PC-9 (cell line): ENCODE results near the gene SERPINE1. TPM values are rescaled to one million over a fixed set of nuclear protein-coding genes. Genes with fewer than 3 reads are reported as not detected.

ENCODE experiments used
- BruUV-seq: library from RNA; stranded (reverse); fragments of 400-500 nt; replicated peaks from 2 replicates; lab custom pipeline; 2021; lab: Mats Ljungman, UMichigan
- CTCF ChIA-PET: fragments of 300-600 bp; sonication (Branson Sonifier 250); formaldehyde crosslinking; loops from one replicate; lab custom pipeline; 2022; ENCODE audit warnings: antibody characterized with exemption; lab: Charles Lee
- POLR2A ChIA-PET: fragments of 300-600 bp; sonication (Branson Sonifier 250); formaldehyde crosslinking; loops from one replicate; lab custom pipeline; 2022; ENCODE audit warnings: antibody characterized with exemption; ENCODE audit not compliant: unreplicated experiment; lab: Charles Lee
- DNase-seq, 2 experiments: peaks; one replicate each; pipeline versions ENCODE4 v3.0.0 to v3.0.0-alpha.2; 2015 to 2022; ENCODE audit warnings: mixed read lengths in 1 of 2
- H2AFZ ChIP-seq: fragments of 200-600 bp; sonication (generic); 2 replicates; pipeline ENCODE4 v1.8.1; 2017; ENCODE audit warnings: antibody characterized with exemption
- H3F3A ChIP-seq: fragments of 200-600 bp; sonication (generic); 2 replicates; pipeline ENCODE4 v1.8.1; 2017; ENCODE audit warnings: antibody characterized with exemption, mild to moderate bottlenecking, low read depth; ENCODE audit not compliant: insufficient read depth
- H3K27ac ChIP-seq: fragments of 200-600 bp; sonication (generic); 2 replicates; pipeline ENCODE4 v1.6.1; 2016; ENCODE audit warnings: mixed run types
- H3K27me3 ChIP-seq: fragments of 200-600 bp; sonication (generic); 2 replicates; pipeline ENCODE4 v1.6.1; 2016; ENCODE audit warnings: low read depth, mixed run types; ENCODE audit not compliant: insufficient read depth
- H3K36me3 ChIP-seq: fragments of 200-600 bp; sonication (generic); 2 replicates; pipeline ENCODE4 v1.6.1; 2016; ENCODE audit warnings: low read depth, mixed run types
- H3K4me1 ChIP-seq: fragments of 200-600 bp; sonication (generic); replicated peaks from 2 replicates; pipeline ENCODE4 v1.6.1; 2016; ENCODE audit warnings: mixed run types; ENCODE audit not compliant: insufficient read depth
- H3K4me2 ChIP-seq: fragments of 200-600 bp; sonication (generic); 2 replicates; pipeline ENCODE4 v1.6.1; 2017; ENCODE audit warnings: mixed run types
- H3K4me3 ChIP-seq: fragments of 200-600 bp; sonication (generic); 2 replicates; pipeline ENCODE4 v1.6.1; 2016; ENCODE audit warnings: mixed run types
- H3K79me2 ChIP-seq: fragments of 200-600 bp; sonication (generic); 2 replicates; pipeline ENCODE4 v1.6.1; 2017; ENCODE audit warnings: low read depth, mixed run types
- H3K9me2 ChIP-seq: fragments of 200-600 bp; sonication (generic); 2 replicates; pipeline ENCODE4 v1.8.1; 2017; ENCODE audit warnings: mild to moderate bottlenecking; ENCODE audit not compliant: insufficient read depth
- H3K9me3 ChIP-seq: fragments of 200-600 bp; sonication (generic); 2 replicates; pipeline ENCODE4 v1.8.1; 2016; ENCODE audit warnings: low read depth; ENCODE audit not compliant: insufficient read depth
- H4K20me1 ChIP-seq: fragments of 200-600 bp; sonication (generic); 2 replicates; pipeline ENCODE4 v1.8.1; 2017; ENCODE audit not compliant: insufficient read depth
- EZH2 ChIP-seq: fragments of 200-600 bp; sonication (generic); IDR thresholded peaks from 2 replicates; pipeline ENCODE4 v1.8.0; 2017; ENCODE audit warnings: antibody characterized with exemption, low read depth
- intact Hi-C: fragments of 100-400 bp; cut with micrococcal nuclease; formaldehyde crosslinking; loops from one replicate; pipeline ENCODE4 v1.10.0; 2022; ENCODE audit not compliant: unreplicated experiment
- total RNA-seq: library from RNA; stranded (reverse); gene quantifications from 2 replicates; pipeline ENCODE4 v1.2.3, GENCODE V29; 2021
- TF ChIP-seq, protein P1 (sequence below): fragments of 200-600 bp; sonication (generic); conservative IDR thresholded peaks from 2 replicates; pipeline ENCODE4 v1.6.1; 2017; ENCODE audit warnings: mixed run types, antibody characterized with exemption, mild to moderate bottlenecking, moderate library complexity

The SERPINE1 gene
- total RNA-seq, 1 experiment from 2014 or later = 36.2 TPM

DNA sequence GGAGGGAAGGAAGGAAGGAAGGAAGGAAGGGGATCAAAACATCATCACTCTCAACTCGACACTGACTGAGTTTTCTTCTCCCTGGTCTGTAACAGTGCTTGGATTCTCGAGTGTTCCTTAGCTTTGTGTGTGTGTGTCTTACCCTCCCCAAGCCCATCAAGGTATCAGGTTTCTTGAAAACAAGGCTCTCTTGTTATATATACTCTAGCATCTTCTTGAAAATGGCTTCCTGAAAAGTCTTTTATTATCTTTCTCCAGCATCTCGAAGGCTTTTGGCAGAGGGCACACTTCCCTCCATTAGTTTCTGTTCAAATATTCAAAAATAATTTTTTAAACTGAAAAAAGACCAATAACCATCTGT is 13.4 kb downstream of the SERPINE1 start:
- Histone ChIP-seq H3K79me2 (no peaks in the 10 kb centered on the region), H3K4me3 (no peak overlapping the region), H4K20me1 (no peaks in the 10 kb centered on the region), H3K27me3 (no peaks in the 10 kb centered on the region), H3K4me1 (peaks cover 48% of the 10 kb centered on the region), H3K27ac (peak overlapping the region; percentile 91), H3K36me3 (no peaks in the 10 kb centered on the region), H3K9me2 (no peaks in the 10 kb centered on the region), H3K4me2 (peak overlapping the region; percentile 44), H2AFZ (no peak overlapping the region), H3K9me3 (no peaks in the 10 kb centered on the region), H3F3A (peaks cover 37% of the 10 kb centered on the region)
- ChIA-PET CTCF (interaction anchor here (0.8 to 1.6 kb wide), 2 partner anchors 14 to 143 kb away, joined by 4 to 12 read pairs; partner anchors contain the start of gene SERPINE1), POLR2A (interaction anchor here (0.5 to 0.6 kb wide), 2 partner anchors 14 to 80 kb away, joined by 4 to 5 read pairs; no protein-coding TSS in a partner anchor)
- intact Hi-C loops = no loop called here
- TF ChIP-seq EZH2 = no peak
- no TSS peak for BruUV-seq
- no peak for DNase-seq

DNA sequence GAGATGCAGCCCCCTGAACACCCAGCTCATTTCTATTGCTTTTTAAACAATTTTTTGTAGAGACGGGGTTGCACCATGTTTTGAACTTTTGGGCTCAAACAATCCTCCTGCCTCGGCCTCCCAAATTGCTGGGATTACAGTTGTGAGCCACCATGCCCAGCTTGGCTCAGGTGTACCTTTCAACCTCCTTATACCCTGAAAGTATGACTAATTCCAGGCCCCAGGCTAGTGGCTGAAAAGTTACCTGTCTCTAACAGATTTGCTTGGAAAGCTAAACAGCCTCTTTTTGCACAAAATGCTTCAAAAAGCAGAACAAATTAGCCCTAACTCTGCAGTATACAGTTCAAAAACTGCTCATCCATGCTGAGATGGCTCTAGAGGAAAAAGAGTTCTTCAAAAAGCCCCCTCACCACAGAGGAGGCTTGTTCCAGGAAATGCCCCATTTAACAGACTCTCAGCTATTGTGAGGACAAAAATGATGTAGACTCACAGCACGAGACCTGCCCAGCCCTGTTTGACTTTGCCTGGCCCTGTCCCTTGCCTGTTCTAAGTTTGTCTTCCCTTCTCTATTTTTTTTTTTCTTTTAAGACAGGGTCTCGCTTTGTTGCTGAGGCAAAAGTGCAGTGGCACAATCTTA is 14.0 kb downstream of the SERPINE1 start:
- Histone ChIP-seq H3K4me1 (peaks cover 48% of the 10 kb centered on the region), H3K9me2 (no peaks in the 10 kb centered on the region), H2AFZ (no peak overlapping the region), H3F3A (peaks cover 37% of the 10 kb centered on the region), H3K79me2 (no peaks in the 10 kb centered on the region), H3K27ac (peak overlapping the region; percentile 91), H3K4me3 (no peak overlapping the region), H3K36me3 (no peaks in the 10 kb centered on the region), H3K9me3 (no peaks in the 10 kb centered on the region), H4K20me1 (no peaks in the 10 kb centered on the region), H3K4me2 (peak overlapping the region; percentile 44), H3K27me3 (no peaks in the 10 kb centered on the region)
- CTCF ChIA-PET = interaction anchor here (0.6 to 1.6 kb wide), 4 partner anchors 15 to 341 kb away, joined by 3 to 12 read pairs (median 6); partner anchors contain the start of gene SERPINE1
- TF ChIP-seq EZH2 = no peak
- TF ChIP-seq, protein P1, sequence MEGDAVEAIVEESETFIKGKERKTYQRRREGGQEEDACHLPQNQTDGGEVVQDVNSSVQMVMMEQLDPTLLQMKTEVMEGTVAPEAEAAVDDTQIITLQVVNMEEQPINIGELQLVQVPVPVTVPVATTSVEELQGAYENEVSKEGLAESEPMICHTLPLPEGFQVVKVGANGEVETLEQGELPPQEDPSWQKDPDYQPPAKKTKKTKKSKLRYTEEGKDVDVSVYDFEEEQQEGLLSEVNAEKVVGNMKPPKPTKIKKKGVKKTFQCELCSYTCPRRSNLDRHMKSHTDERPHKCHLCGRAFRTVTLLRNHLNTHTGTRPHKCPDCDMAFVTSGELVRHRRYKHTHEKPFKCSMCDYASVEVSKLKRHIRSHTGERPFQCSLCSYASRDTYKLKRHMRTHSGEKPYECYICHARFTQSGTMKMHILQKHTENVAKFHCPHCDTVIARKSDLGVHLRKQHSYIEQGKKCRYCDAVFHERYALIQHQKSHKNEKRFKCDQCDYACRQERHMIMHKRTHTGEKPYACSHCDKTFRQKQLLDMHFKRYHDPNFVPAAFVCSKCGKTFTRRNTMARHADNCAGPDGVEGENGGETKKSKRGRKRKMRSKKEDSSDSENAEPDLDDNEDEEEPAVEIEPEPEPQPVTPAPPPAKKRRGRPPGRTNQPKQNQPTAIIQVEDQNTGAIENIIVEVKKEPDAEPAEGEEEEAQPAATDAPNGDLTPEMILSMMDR = no peak
- POLR2A ChIA-PET = interaction anchor here (0.5 to 0.7 kb wide), 6 partner anchors 15 to 289 kb away, joined by 4 to 7 read pairs (median 4); no protein-coding TSS in a partner anchor
- peak; percentile 29 to 52 for DNase-seq
- no TSS peak for BruUV-seq
- intact Hi-C loops = no loop called here

DNA sequence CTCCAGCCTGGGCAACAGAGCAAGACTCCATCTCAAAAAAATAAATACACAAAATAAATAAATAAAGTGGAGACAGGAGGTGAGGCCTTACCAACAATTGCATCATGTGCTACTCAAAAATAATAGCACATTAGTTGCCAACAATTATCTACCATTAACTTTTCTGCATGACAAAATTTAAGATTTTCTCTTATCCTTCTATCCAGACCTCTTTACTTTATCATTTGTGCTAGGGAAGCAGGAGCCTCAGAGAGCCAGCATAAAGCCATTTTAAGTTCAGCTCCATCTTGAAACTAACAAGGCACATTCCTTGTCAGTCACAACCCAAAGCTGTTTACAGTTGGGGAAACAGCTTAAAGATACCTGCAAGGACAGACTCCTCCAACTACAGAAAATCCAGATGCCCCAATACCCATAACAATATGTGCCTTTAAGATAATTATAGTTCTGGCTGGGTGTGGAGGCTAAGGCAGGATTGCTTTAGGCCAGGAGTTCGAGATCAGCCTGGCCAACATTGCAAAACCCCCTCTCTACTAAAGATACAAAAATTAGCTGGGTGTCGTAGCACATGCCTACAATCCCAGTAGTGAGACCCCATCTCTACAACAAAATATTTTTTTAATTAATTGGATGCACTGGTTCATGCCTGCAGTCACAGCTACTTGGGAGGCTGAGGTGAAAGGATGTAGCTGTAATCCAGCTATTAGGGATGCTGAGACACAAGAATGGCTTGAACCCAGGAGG is 25.2 kb downstream of the SERPINE1 start:
- TF ChIP-seq, protein P1 = no peak
- TF ChIP-seq EZH2 = no peak
- DNase-seq = no peak
- H3K4me2 ChIP-seq = no peak overlapping the region
- H3F3A ChIP-seq = peaks cover 14% of the 10 kb centered on the region
- no peaks in the 10 kb centered on the region for H3K9me3 ChIP-seq
- no peak overlapping the region for H3K4me3 ChIP-seq
- peaks cover 24% of the 10 kb centered on the region for H3K79me2 ChIP-seq
- POLR2A ChIA-PET = interaction anchor here (0.7 kb wide), 1 partner anchor 85 kb away, joined by 4 read pairs; no protein-coding TSS in a partner anchor
- H3K9me2 ChIP-seq = no peaks in the 10 kb centered on the region
- no peaks in the 10 kb centered on the region for H3K27me3 ChIP-seq
- H3K4me1 ChIP-seq = peaks cover 18% of the 10 kb centered on the region
- no TSS peak for BruUV-seq
- H4K20me1 ChIP-seq = no peaks in the 10 kb centered on the region
- intact Hi-C loops = no loop called here
- no peak overlapping the region for H3K27ac ChIP-seq
- no peak overlapping the region for H2AFZ ChIP-seq
- CTCF ChIA-PET = no interaction called here
- H3K36me3 ChIP-seq = peaks cover 8% of the 10 kb centered on the region; the same call in 1 of the 2 replicates
